HK-2 (cell line): ENCODE measurements around the gene KLC3.

Experiments
- DNase-seq: peaks from one replicate; pipeline ENCODE4 v3.0.0-alpha.2; 2018; ENCODE audit not compliant: unreplicated experiment

The KLC3 gene

GRCh38 chr19:45348367-45349125, 8.0 kb downstream of the KLC3 start:
- DNase-seq = no peak

GRCh38 chr19:45349126-45349415, 8.5 kb downstream of the KLC3 start:
- DNase-seq = no peak

- no peak for DNase-seq
Observed at GRCh38 chr19:45349430-45349941, 8.9 kb downstream of the KLC3 start.

GRCh38 chr19:45350477-45351058, 10.0 kb downstream of the KLC3 start:
- DNase-seq = no peak

GRCh38 chr19:45351401-45351952, 10.9 kb downstream of the KLC3 start:
- DNase-seq = no peak

- no peak for DNase-seq
Observed at GRCh38 chr19:45352062-45352461, 11.5 kb downstream of the KLC3 start.

- DNase-seq = no peak
Observed at GRCh38 chr19:45352471-45352870, 11.9 kb downstream of the KLC3 start.

GRCh38 chr19:45352914-45353796, 12.6 kb downstream of the KLC3 start:
- no peak for DNase-seq

- no peak for DNase-seq
Observed at GRCh38 chr19:45354241-45354842, 13.8 kb downstream of the KLC3 start.

- DNase-seq = no peak
Observed at GRCh38 chr19:45355402-45355801, 14.9 kb downstream of the KLC3 start.

- no peak for DNase-seq
Observed at GRCh38 chr19:45355910-45356309, 15.4 kb downstream of the KLC3 start.

GRCh38 chr19:45356760-45357444, 16.4 kb downstream of the KLC3 start:
- no peak for DNase-seq

GRCh38 chr19:45357445-45357783, 16.9 kb downstream of the KLC3 start:
- DNase-seq = no peak

GRCh38 chr19:45358213-45358792, 17.8 kb downstream of the KLC3 start:
- DNase-seq = no peak

GRCh38 chr19:45361608-45362007, 21.1 kb downstream of the KLC3 start:
- no peak for DNase-seq

GRCh38 chr19:45362291-45362690, 21.7 kb downstream of the KLC3 start:
- DNase-seq = no peak

- no peak for DNase-seq
Observed at GRCh38 chr19:45363861-45364459, 23.4 kb downstream of the KLC3 start.

- DNase-seq = no peak
Observed at GRCh38 chr19:45364696-45365095, 24.1 kb downstream of the KLC3 start.

GRCh38 chr19:45368127-45368526, 27.6 kb downstream of the KLC3 start:
- DNase-seq = no peak

GRCh38 chr19:45368737-45369340, 28.3 kb downstream of the KLC3 start:
- DNase-seq = no peak
